H1 (cell line): ENCODE measurements around the gene GLCE. TPM values are rescaled to one million over a fixed set of nuclear protein-coding genes. Genes with fewer than 3 reads are reported as not detected.

Source experiments
- CTCF ChIA-PET: fragments of 300-600 bp; sonication (Branson Sonifier 250); formaldehyde crosslinking; loops from one replicate; lab custom pipeline; 2021; ENCODE audit not compliant: partially characterized antibody; lab: Charles Lee
- POLR2A ChIA-PET: fragments of 300-600 bp; sonication (Branson Sonifier 250); formaldehyde crosslinking; loops from one replicate; lab custom pipeline; 2021; ENCODE audit warnings: inconsistent platforms; ENCODE audit not compliant: partially characterized antibody; lab: Charles Lee
- DNase-seq, 2 experiments: peaks; one replicate each; pipeline versions ENCODE4 v3.0.0 to v3.0.0-alpha.2; 2010 to 2022; ENCODE audit warnings: low spot score in 2 of 2, low read depth in 1 of 2, mixed read lengths in 1 of 2
- FAIRE-seq: peaks from 2 replicates; lab custom pipeline; 2011; peaks lifted over from hg19 to GRCh38; lab: Jason Lieb, UNC
- H2AFZ ChIP-seq: 2 replicates; pipeline ENCODE4 v1.8.1; 2012; ENCODE audit warnings: low read length, inconsistent platforms
- H2AK5ac ChIP-seq: 2 replicates; pipeline ENCODE4 v1.6.1; 2013; ENCODE audit warnings: low read depth, low read length
- H2BK120ac ChIP-seq: replicated peaks from 2 replicates; pipeline ENCODE3; 2013; ENCODE audit warnings: low read depth, low read length, inconsistent platforms
- H2BK12ac ChIP-seq: 2 replicates; pipeline ENCODE4 v1.6.1; 2013; ENCODE audit warnings: low read depth, low read length
- H2BK15ac ChIP-seq: 2 replicates; pipeline ENCODE4 v1.6.1; 2013; ENCODE audit warnings: low read length
- H2BK20ac ChIP-seq: 2 replicates; pipeline ENCODE4 v1.6.1; 2013; ENCODE audit warnings: low read length
- H2BK5ac ChIP-seq: 2 replicates; pipeline ENCODE4 v1.6.1; 2013; ENCODE audit warnings: low read depth, low read length
- H3K14ac ChIP-seq: 2 replicates; pipeline ENCODE4 v1.6.1; 2013; ENCODE audit warnings: inconsistent platforms; ENCODE audit not compliant: insufficient read length
- H3K18ac ChIP-seq: 2 replicates; pipeline ENCODE4 v1.6.1; 2013; ENCODE audit warnings: low read length; ENCODE audit errors: extremely low read depth
- H3K23ac ChIP-seq: 2 replicates; pipeline ENCODE4 v1.6.1; 2013; ENCODE audit warnings: inconsistent platforms; ENCODE audit not compliant: insufficient read length
- H3K23me2 ChIP-seq: 2 replicates; pipeline ENCODE4 v1.6.1; 2013; ENCODE audit warnings: low read depth, low read length
- H3K27ac ChIP-seq: 2 replicates; pipeline ENCODE4 v1.6.1; 2011; ENCODE audit warnings: low read depth, low read length, inconsistent platforms
- H3K27me3 ChIP-seq, 4 experiments: replicated peaks in 1 of 4; 1 replicate in 1 of 4; 2 replicates in 3 of 4; pipeline versions ENCODE4 v1.6.1 to v1.8.1; 2011 to 2013; ENCODE audit warnings: low read length in 3 of 4, mild to moderate bottlenecking in 3 of 4, inconsistent platforms in 2 of 4, mixed read lengths in 2 of 4, moderate library complexity in 1 of 4; ENCODE audit not compliant: control insufficient read depth in 3 of 4, insufficient read depth in 3 of 4; ENCODE audit errors: extremely low read depth in 1 of 4
- H3K36me3 ChIP-seq, 4 experiments: 2 replicates each; pipeline versions ENCODE4 v1.6.1 to v1.8.1; 2011 to 2013; ENCODE audit warnings: mild to moderate bottlenecking in 4 of 4, low read length in 3 of 4, moderate library complexity in 2 of 4, control low read depth in 1 of 4, inconsistent platforms in 1 of 4; ENCODE audit not compliant: insufficient read depth in 4 of 4, control insufficient read depth in 2 of 4
- H3K4ac ChIP-seq: replicated peaks from 2 replicates; pipeline ENCODE3; 2013; ENCODE audit warnings: low read length, low read depth, mixed read lengths, inconsistent platforms; ENCODE audit not compliant: insufficient read length
- H3K4me1 ChIP-seq, 4 experiments: replicated peaks in 1 of 4; 1 replicate in 1 of 4; 2 replicates in 3 of 4; pipeline versions ENCODE4 v1.6.1 to v1.8.1; 2011 to 2013; ENCODE audit warnings: low read length in 3 of 4, inconsistent platforms in 2 of 4, mixed read lengths in 1 of 4; ENCODE audit not compliant: insufficient read depth in 4 of 4, control insufficient read depth in 3 of 4
- H3K4me2 ChIP-seq, 2 experiments: 2 replicates each; pipeline versions ENCODE4 v1.6.1 to v1.8.1; 2011 to 2013; ENCODE audit warnings: low read depth in 2 of 2, low read length in 2 of 2, control low read depth in 1 of 2, inconsistent platforms in 1 of 2, mild to moderate bottlenecking in 1 of 2; ENCODE audit not compliant: insufficient read depth in 1 of 2
- H3K4me3 ChIP-seq, 4 experiments: fragments of 200-600, 300-600 bp in 1 of 4; sonication (generic), shearing (Covaris generic), sonication (Bioruptor Twin) in 1 of 4; 2 replicates each; pipeline versions ENCODE4 v1.5.1 to v1.8.1; 2011 to 2016; ENCODE audit warnings: low read length in 4 of 4, low read depth in 3 of 4, control low read depth in 2 of 4, inconsistent platforms in 2 of 4, mild to moderate bottlenecking in 2 of 4, mixed read lengths in 1 of 4, moderate library complexity in 1 of 4; ENCODE audit not compliant: insufficient read depth in 2 of 4; ENCODE audit errors: extremely low read depth in 1 of 4
- H3K56ac ChIP-seq: replicated peaks from 2 replicates; pipeline ENCODE3; 2013; ENCODE audit warnings: low read depth, mild to moderate bottlenecking, mixed read lengths, low read length, inconsistent platforms; ENCODE audit not compliant: insufficient read length
- H3K79me1 ChIP-seq: 2 replicates; pipeline ENCODE4 v1.6.1; 2013; ENCODE audit warnings: low read depth, low read length, control low read depth
- H3K79me2 ChIP-seq, 2 experiments: 2 replicates each; pipeline versions ENCODE4 v1.6.1 to v1.8.1; 2012 to 2013; ENCODE audit warnings: low read length in 2 of 2, mild to moderate bottlenecking in 2 of 2, inconsistent platforms in 1 of 2; ENCODE audit not compliant: insufficient read depth in 2 of 2, control insufficient read depth in 1 of 2
- H3K9ac ChIP-seq, 4 experiments: replicated peaks in 1 of 4; 1 replicate in 1 of 4; 2 replicates in 3 of 4; pipeline versions ENCODE4 v1.6.1 to v1.8.1; 2011 to 2013; ENCODE audit warnings: low read depth in 3 of 4, low read length in 3 of 4, control low read depth in 2 of 4, mild to moderate bottlenecking in 2 of 4, moderate library complexity in 2 of 4, inconsistent platforms in 1 of 4; ENCODE audit errors: extremely low read depth in 1 of 4
- H3K9me3 ChIP-seq, 2 experiments: 2 replicates each; pipeline versions ENCODE4 v1.6.1 to v1.8.1; 2012 to 2013; ENCODE audit warnings: mild to moderate bottlenecking in 2 of 2, moderate library complexity in 2 of 2, control low read depth in 1 of 2, inconsistent platforms in 1 of 2, low read depth in 1 of 2, low read length in 1 of 2, mixed read lengths in 1 of 2; ENCODE audit not compliant: insufficient read depth in 2 of 2
- H4K20me1 ChIP-seq, 2 experiments: replicated peaks in 1 of 2; 2 replicates each; pipeline versions ENCODE3 to v1.8.1; 2011 to 2013; ENCODE audit warnings: inconsistent platforms in 2 of 2, low read length in 2 of 2, mild to moderate bottlenecking in 1 of 2; ENCODE audit not compliant: insufficient read depth in 2 of 2, control insufficient read depth in 1 of 2
- H4K5ac ChIP-seq: 2 replicates; pipeline ENCODE4 v1.6.1; 2013; ENCODE audit warnings: low read length, low read depth, mixed read lengths, inconsistent platforms; ENCODE audit not compliant: insufficient read length
- H4K8ac ChIP-seq: 2 replicates; pipeline ENCODE4 v1.8.0; 2013; ENCODE audit warnings: mild to moderate bottlenecking, moderate library complexity, low read length, inconsistent platforms; ENCODE audit not compliant: insufficient read depth; ENCODE audit errors: extremely low read depth
- H4K91ac ChIP-seq: replicated peaks from 2 replicates; pipeline ENCODE3; 2013; ENCODE audit warnings: low read length, mixed read lengths, inconsistent platforms; ENCODE audit not compliant: insufficient read length
- EZH2 ChIP-seq: fragments of 200-600 bp; sonication (generic); IDR thresholded peaks from 2 replicates; pipeline ENCODE4 v1.7.1; 2012; ENCODE audit warnings: low read depth, mild to moderate bottlenecking, moderate library complexity, low read length, inconsistent platforms; ENCODE audit not compliant: severe bottlenecking
- JUN ChIP-seq: IDR thresholded peaks from 2 replicates; pipeline ENCODE4 v1.6.1; 2011; ENCODE audit warnings: low read depth, mild to moderate bottlenecking, improper control_type of control experiment, low read length
- JUND ChIP-seq: IDR thresholded peaks from 2 replicates; pipeline ENCODE4 v1.6.1; 2011; ENCODE audit warnings: mild to moderate bottlenecking, improper control_type of control experiment, low read length
- KDM1A ChIP-seq: fragments of 200-600, 300-600 bp; sonication (generic); IDR thresholded peaks from 2 replicates; pipeline ENCODE4 v1.7.1; 2016; ENCODE audit warnings: mild to moderate bottlenecking, low read length, borderline replicate concordance
- PHF8 ChIP-seq: fragments of 200-600 bp; sonication (generic); conservative IDR thresholded peaks from 2 replicates; pipeline ENCODE4 v1.7.1; 2012; ENCODE audit warnings: low read depth, mild to moderate bottlenecking, inconsistent platforms, low read length, moderate library complexity
- RNF2 ChIP-seq: fragments of 200-900, 300-1000 bp; sonication (generic); IDR thresholded peaks from 2 replicates; pipeline ENCODE4 v1.7.1; 2016; ENCODE audit warnings: borderline replicate concordance, low read depth, mild to moderate bottlenecking, antibody characterized with exemption, low read length; ENCODE audit not compliant: poor library complexity, severe bottlenecking; ENCODE audit errors: missing control alignments
- SAP30 ChIP-seq: fragments of 300-600 bp; sonication (generic); IDR thresholded peaks from 2 replicates; pipeline ENCODE4 v1.7.1; 2012; ENCODE audit warnings: low read length, moderate library complexity, mild to moderate bottlenecking, inconsistent platforms; ENCODE audit not compliant: insufficient read depth, insufficient replicate concordance
- TEAD4 ChIP-seq: IDR thresholded peaks from 2 replicates; pipeline ENCODE4 v1.6.1; 2012; ENCODE audit warnings: low read depth, low read length, inconsistent platforms, mixed read lengths
- YY1 ChIP-seq: IDR thresholded peaks from 2 replicates; pipeline ENCODE4 v1.6.1; 2011; ENCODE audit warnings: low read depth, mild to moderate bottlenecking, low read length
- WGBS, 2 experiments: shearing (Covaris generic) in 1 of 2; methylation state at CpG; one replicate each; pipeline versions ENCODE4 v1.1.6 to v1.1.7; 2013 to 2015; ENCODE audit warnings: low lambda C conversion rate in 2 of 2, mixed read lengths in 2 of 2, inconsistent platforms in 1 of 2, low coverage in 1 of 2, missing lambda C conversion rate in 1 of 2; ENCODE audit not compliant: insufficient replicate concordance in 2 of 2, insufficient coverage in 1 of 2, insufficient read length in 1 of 2; ENCODE audit errors: extremely low coverage in 1 of 2, missing lambda C conversion rate in 1 of 2; 5-methylcytosine and 5-hydroxymethylcytosine counted together
- polyA plus RNA-seq, 7 experiments: library from polyadenylated mRNA; depleted of rRNA in 3 of 7; stranded (reverse) in 5 of 7; unstranded in 2 of 7; fragments of >200 nt in 5 of 7; fragments of 200-250 nt in 2 of 7; gene quantifications; 1 replicate in 5 of 7; 2 replicates in 1 of 7; 4 replicates in 1 of 7; pipeline versions ENCODE4 v1.2.1 to v1.2.3, GENCODE V29; 2011 to 2013; ENCODE audit warnings: missing spikeins in 2 of 7, mixed read lengths in 2 of 7
- total RNA-seq: library from RNA; stranded (reverse); fragmentation: NEBNext Ultra II Directional; extraction: Animal tissue kit (Norgen Biotek cat#: 25700); gene quantifications from 2 replicates; pipeline ENCODE4 v1.2.1, GENCODE V29; 2021
- TF ChIP-seq, protein P1 (sequence below): IDR thresholded peaks from 2 replicates; pipeline ENCODE4 v1.6.1; 2012; ENCODE audit warnings: low read length, inconsistent platforms

The GLCE gene
- total and polyA plus RNA-seq, 2 of the 8 experiments (the other 6 are each of a cell fraction or from before 2014, with no cell fraction given), result 17.1 to 22.7 TPM

DNA sequence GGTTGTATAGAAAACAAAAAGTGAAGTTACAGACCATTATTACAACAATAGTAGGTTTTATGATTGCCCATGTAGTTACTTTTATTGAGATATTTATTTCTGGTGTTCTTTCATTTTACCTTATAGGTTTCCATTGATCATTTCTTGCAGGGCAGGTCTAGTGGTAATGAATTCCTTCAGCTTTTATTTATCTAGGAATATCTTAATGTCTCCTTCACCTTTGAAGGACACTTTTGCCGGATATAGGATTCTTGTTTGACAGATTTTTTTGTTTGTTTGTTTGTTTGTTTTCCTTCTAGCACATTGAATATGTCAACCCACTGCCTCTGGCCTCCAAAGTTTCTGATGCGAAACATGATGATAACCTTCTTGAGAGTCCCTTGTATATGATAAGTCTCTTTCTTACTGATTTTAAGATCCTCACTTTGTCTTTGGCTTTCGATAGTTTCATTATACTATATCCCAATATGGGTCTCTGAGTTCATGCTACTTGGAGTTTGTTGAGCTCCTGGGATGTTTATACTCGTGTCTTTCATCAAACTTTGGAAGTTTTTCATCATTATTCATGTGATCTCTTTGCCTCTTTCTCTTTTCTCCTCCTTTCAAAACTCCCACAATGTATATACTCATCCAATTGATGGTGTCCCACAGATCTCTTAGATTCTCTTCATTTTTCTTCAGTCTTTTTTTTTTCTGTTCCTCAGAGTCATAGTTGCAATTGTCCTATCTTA, 62.8 kb downstream of the GLCE start:
- H4K5ac ChIP-seq, result no peak overlapping the region
- 0 out of 4 replicates have a peak, but pooled peaks cover 0 to 3% of the 10 kb centered on the region in 2 experiments for H3K9me3 ChIP-seq
- H3K9ac ChIP-seq, result no peak overlapping the region
- no peak overlapping the region for H2AK5ac ChIP-seq
- H3K36me3 ChIP-seq, result no peaks in the 10 kb centered on the region; a peak in 1 of 8 replicates
- no peak overlapping the region for H2BK5ac ChIP-seq
- no peak overlapping the region for H2BK15ac ChIP-seq
- H4K8ac ChIP-seq, result no peak overlapping the region
- no peaks in the 10 kb centered on the region for H3K79me1 ChIP-seq
- 91% methylated on average over 4 of the region's 4 CpGs; no CpG with 5 or more reads in 1 of the 2 experiments for WGBS, 2 experiments
- no peaks in the 10 kb centered on the region for H4K20me1 ChIP-seq
- no peak overlapping the region for H3K18ac ChIP-seq
- peaks cover 0 to 1% (median 0%) of the 10 kb centered on the region in 4 experiments; a peak in 1 of 7 replicates for H3K27me3 ChIP-seq
- H3K56ac ChIP-seq, result no peak overlapping the region
- H3K79me2 ChIP-seq, result no peaks in the 10 kb centered on the region; a peak in 1 of 4 replicates
- H3K4me1 ChIP-seq, result peaks cover 0 to 8% (median 3%) of the 10 kb centered on the region in 4 experiments; a peak in 4 of 7 replicates
- no peak overlapping the region for H2BK12ac ChIP-seq
- H3K27ac ChIP-seq, result no peak overlapping the region
- POLR2A ChIA-PET, result no interaction called here
- FAIRE-seq (no peak), DNase-seq (no peak)
- no peaks in the 10 kb centered on the region for H3K23me2 ChIP-seq
- H3K14ac ChIP-seq, result no peak overlapping the region
- CTCF ChIA-PET, result interaction anchor here (0.7 to 4.5 kb wide), 7 partner anchors 9 to 171 kb away, joined by 3 to 20 read pairs (median 4); no protein-coding TSS in a partner anchor
- H3K4me2 ChIP-seq, result no peak overlapping the region
- no peak overlapping the region for H2BK20ac ChIP-seq
- H2BK120ac ChIP-seq, result no peak overlapping the region
- H4K91ac ChIP-seq, result no peak overlapping the region
- H3K4me3 ChIP-seq, result no peak overlapping the region
- no peak overlapping the region for H2AFZ ChIP-seq
- no peak overlapping the region for H3K4ac ChIP-seq
- H3K23ac ChIP-seq, result no peak overlapping the region
- no peak for TF ChIP-seq SAP30
- no peak for TF ChIP-seq JUN
- no peak for TF ChIP-seq PHF8
- no peak for TF ChIP-seq TEAD4
- no peak for TF ChIP-seq YY1
- TF ChIP-seq KDM1A, result no peak
- TF ChIP-seq JUND, result no peak
- no peak for TF ChIP-seq EZH2
- TF ChIP-seq, protein P1, sequence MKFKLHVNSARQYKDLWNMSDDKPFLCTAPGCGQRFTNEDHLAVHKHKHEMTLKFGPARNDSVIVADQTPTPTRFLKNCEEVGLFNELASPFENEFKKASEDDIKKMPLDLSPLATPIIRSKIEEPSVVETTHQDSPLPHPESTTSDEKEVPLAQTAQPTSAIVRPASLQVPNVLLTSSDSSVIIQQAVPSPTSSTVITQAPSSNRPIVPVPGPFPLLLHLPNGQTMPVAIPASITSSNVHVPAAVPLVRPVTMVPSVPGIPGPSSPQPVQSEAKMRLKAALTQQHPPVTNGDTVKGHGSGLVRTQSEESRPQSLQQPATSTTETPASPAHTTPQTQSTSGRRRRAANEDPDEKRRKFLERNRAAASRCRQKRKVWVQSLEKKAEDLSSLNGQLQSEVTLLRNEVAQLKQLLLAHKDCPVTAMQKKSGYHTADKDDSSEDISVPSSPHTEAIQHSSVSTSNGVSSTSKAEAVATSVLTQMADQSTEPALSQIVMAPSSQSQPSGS, result no peak
- no peak for TF ChIP-seq RNF2
